Neuronal stem cell (in vitro differentiated cells): ENCODE data around the gene DBF4B.

Source experiments
- DNase-seq: peaks from one replicate; pipeline ENCODE4 v3.0.0-alpha.2; 2013; ENCODE audit warnings: low spot score
- H2AFZ ChIP-seq: one replicate; pipeline ENCODE4 v1.6.1; 2013; ENCODE audit warnings: mild to moderate bottlenecking, low read length, inconsistent platforms
- H2AK5ac ChIP-seq: 2 replicates; pipeline ENCODE4 v1.6.1; 2013; ENCODE audit warnings: low read depth, mild to moderate bottlenecking, inconsistent platforms, low read length, moderate library complexity, mixed read lengths
- H2BK120ac ChIP-seq: 2 replicates; pipeline ENCODE4 v1.6.1; 2013; ENCODE audit warnings: low read depth, mild to moderate bottlenecking, inconsistent platforms, low read length, moderate library complexity, mixed read lengths
- H2BK12ac ChIP-seq: one replicate; pipeline ENCODE4 v1.6.1; 2013; ENCODE audit warnings: low read length, inconsistent platforms
- H2BK15ac ChIP-seq: 2 replicates; pipeline ENCODE4 v1.6.1; 2013; ENCODE audit warnings: mild to moderate bottlenecking, low read length, inconsistent platforms, mixed read lengths
- H2BK5ac ChIP-seq: one replicate; pipeline ENCODE4 v1.6.1; 2013; ENCODE audit warnings: inconsistent platforms, mild to moderate bottlenecking, low read length, moderate library complexity
- H3K14ac ChIP-seq: one replicate; pipeline ENCODE4 v1.6.1; 2013; ENCODE audit warnings: low read length, inconsistent platforms
- H3K18ac ChIP-seq: 2 replicates; pipeline ENCODE4 v1.6.1; 2013; ENCODE audit warnings: low read length, inconsistent platforms
- H3K23ac ChIP-seq: 2 replicates; pipeline ENCODE4 v1.6.1; 2013; ENCODE audit warnings: low read depth, mild to moderate bottlenecking, mixed read lengths, low read length, inconsistent platforms; ENCODE audit not compliant: poor library complexity
- H3K27ac ChIP-seq: replicated peaks from 3 replicates; pipeline ENCODE4 v1.5.1; 2013; ENCODE audit warnings: low read length, inconsistent platforms
- H3K27me3 ChIP-seq, 3 experiments: 2 replicates each; pipeline ENCODE4 v1.6.1; 2013; ENCODE audit warnings: low read length in 3 of 3, mild to moderate bottlenecking in 2 of 3, inconsistent platforms in 1 of 3, low read depth in 1 of 3, mixed read lengths in 1 of 3, moderate library complexity in 1 of 3; ENCODE audit not compliant: control insufficient read depth in 3 of 3, insufficient read depth in 3 of 3
- H3K36me3 ChIP-seq, 2 donors: replicated peaks in 1 of 2; 2 replicates each; pipeline ENCODE4 v1.6.1; 2013; ENCODE audit warnings: low read length in 2 of 2; ENCODE audit not compliant: control insufficient read depth in 2 of 2, insufficient read depth in 2 of 2
- H3K4ac ChIP-seq: 2 replicates; pipeline ENCODE4 v1.6.1; 2013; ENCODE audit warnings: inconsistent platforms, mild to moderate bottlenecking, low read length, moderate library complexity
- H3K4me1 ChIP-seq, 2 donors: 1 replicate in 1 of 2; 2 replicates in 1 of 2; pipeline ENCODE4 v1.6.1; 2013; ENCODE audit warnings: low read length in 2 of 2, low read depth in 1 of 2; ENCODE audit not compliant: control insufficient read depth in 2 of 2, insufficient read depth in 1 of 2
- H3K4me2 ChIP-seq: one replicate; pipeline ENCODE4 v1.6.1; 2013; ENCODE audit warnings: mild to moderate bottlenecking, low read length, inconsistent platforms; ENCODE audit not compliant: insufficient read depth, poor library complexity, severe bottlenecking
- H3K4me3 ChIP-seq, 2 donors: 2 replicates each; pipeline ENCODE4 v1.5.1; 2013; ENCODE audit warnings: low read length in 2 of 2, mild to moderate bottlenecking in 2 of 2, inconsistent platforms in 1 of 2, moderate library complexity in 1 of 2
- H3K79me1 ChIP-seq: one replicate; pipeline ENCODE4 v1.6.1; 2013; ENCODE audit warnings: low read depth, mild to moderate bottlenecking, inconsistent platforms, low read length, moderate library complexity
- H3K9ac ChIP-seq: one replicate; pipeline ENCODE4 v1.6.1; 2013; ENCODE audit warnings: mild to moderate bottlenecking, low read depth, low read length, inconsistent platforms; ENCODE audit not compliant: poor library complexity
- H3K9me3 ChIP-seq, 2 donors: replicated peaks in 1 of 2; 2 replicates each; pipeline versions ENCODE3 to v1.6.1; 2013; ENCODE audit warnings: low read length in 2 of 2, mild to moderate bottlenecking in 2 of 2, inconsistent platforms in 1 of 2, low read depth in 1 of 2, mixed read lengths in 1 of 2, moderate library complexity in 1 of 2; ENCODE audit not compliant: control insufficient read depth in 2 of 2, insufficient read depth in 1 of 2
- H4K8ac ChIP-seq: one replicate; pipeline ENCODE4 v1.6.1; 2013; ENCODE audit warnings: low read depth, mild to moderate bottlenecking, inconsistent platforms, low read length, moderate library complexity
- H4K91ac ChIP-seq: one replicate; pipeline ENCODE4 v1.6.1; 2013; ENCODE audit warnings: low read length, low read depth, mild to moderate bottlenecking, inconsistent platforms; ENCODE audit not compliant: poor library complexity
- WGBS, 2 donors: extraction: QIAGEN DNeasy Blood & Tissue Kit; methylation state at CpG; one replicate each; pipeline ENCODE4 v1.1.7; 2013; ENCODE audit warnings: missing lambda C conversion rate in 2 of 2, mixed read lengths in 1 of 2; ENCODE audit not compliant: insufficient read length in 2 of 2, insufficient replicate concordance in 1 of 2; ENCODE audit errors: extremely low coverage in 2 of 2; 5-methylcytosine and 5-hydroxymethylcytosine counted together

Gene DBF4B

GRCh38 chr17:44747566-44747965 lies 39.1 kb downstream of the DBF4B start:
- DNase-seq, result no peak
- Histone ChIP-seq H2BK15ac (no peak overlapping the region), H2AK5ac (no peak overlapping the region), H3K4me2 (no peak overlapping the region), H3K14ac (no peak overlapping the region), H3K27ac (no peak overlapping the region), H4K91ac (no peak overlapping the region), H2BK120ac (no peak overlapping the region), H3K36me3 (peaks cover 35 to 79% of the 10 kb centered on the region in 2 donors), H3K4me1 (no peaks in the 10 kb centered on the region), H3K4me3 (no peak overlapping the region), H3K27me3 (no peaks in the 10 kb centered on the region), H2BK5ac (no peak overlapping the region), H3K9me3 (no peaks in the 10 kb centered on the region), H2AFZ (no peak overlapping the region), H3K9ac (no peak overlapping the region), H4K8ac (no peak overlapping the region), H3K79me1 (no peaks in the 10 kb centered on the region), H3K18ac (no peak overlapping the region), H3K23ac (no peak overlapping the region), H2BK12ac (no peak overlapping the region), H3K4ac (no peak overlapping the region)

DNA sequence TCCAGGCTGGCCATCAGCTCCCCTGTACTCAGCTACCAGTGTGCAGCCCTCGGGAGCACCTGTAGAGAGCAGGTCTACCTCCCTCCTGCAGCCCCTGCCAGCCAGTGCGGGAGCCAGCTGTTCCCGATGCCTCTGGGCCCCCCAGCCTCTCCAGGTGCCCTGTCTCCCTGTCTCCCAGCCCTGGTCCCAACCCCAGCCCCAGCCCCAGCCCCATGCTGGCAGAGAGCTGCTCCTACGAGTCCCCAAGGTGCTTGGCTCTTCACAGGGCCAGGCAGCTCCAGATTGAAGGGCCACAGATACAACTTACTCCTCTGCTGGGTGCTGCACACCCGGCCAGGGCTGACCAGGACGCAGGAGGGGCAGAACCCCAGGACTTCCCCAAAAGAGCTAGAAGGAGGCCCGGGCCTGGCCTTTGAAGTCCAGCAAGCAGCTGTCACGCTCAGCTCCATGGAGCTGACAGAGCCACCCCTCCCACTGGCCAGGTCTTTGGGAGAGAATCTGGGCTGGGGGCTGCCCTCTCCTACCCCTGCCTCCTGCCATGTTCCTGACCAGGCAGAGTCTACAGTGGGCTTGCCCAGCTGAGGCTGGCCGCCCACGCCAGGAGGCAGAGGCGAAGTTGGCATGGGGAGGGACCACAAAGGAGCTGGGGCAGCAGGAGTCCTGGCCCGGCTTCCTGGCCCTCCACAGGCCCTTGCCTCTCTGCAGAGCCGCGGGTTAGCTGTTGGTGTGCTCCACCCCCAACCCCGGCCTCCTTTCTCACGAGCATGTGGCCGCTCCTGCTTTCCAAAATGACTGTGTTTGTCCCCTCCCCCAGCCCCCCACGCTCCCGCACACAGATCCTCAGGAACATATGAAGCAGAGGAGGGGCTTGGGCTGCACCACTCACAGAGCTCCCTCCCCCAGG lies 40.9 kb downstream of the DBF4B start:
- Histone ChIP-seq H3K4me3 (no peak overlapping the region), H2BK15ac (no peak overlapping the region), H3K9me3 (no peaks in the 10 kb centered on the region), H3K4me1 (no peaks in the 10 kb centered on the region), H3K23ac (no peak overlapping the region), H2BK120ac (no peak overlapping the region), H3K27ac (no peak overlapping the region), H3K79me1 (no peaks in the 10 kb centered on the region), H3K27me3 (no peaks in the 10 kb centered on the region), H2BK12ac (no peak overlapping the region), H2BK5ac (no peak overlapping the region), H3K4ac (no peak overlapping the region), H3K14ac (peak overlapping the region; percentile 38), H4K8ac (no peak overlapping the region), H2AFZ (no peak overlapping the region), H2AK5ac (no peak overlapping the region), H3K4me2 (no peak overlapping the region), H3K9ac (no peak overlapping the region), H3K36me3 (peaks cover 30 to 66% of the 10 kb centered on the region in 2 donors), H3K18ac (no peak overlapping the region), H4K91ac (no peak overlapping the region)
- no peak for DNase-seq
- no CpG with 5 or more reads among the region's 19 CpGs for WGBS, 2 donors

DNA sequence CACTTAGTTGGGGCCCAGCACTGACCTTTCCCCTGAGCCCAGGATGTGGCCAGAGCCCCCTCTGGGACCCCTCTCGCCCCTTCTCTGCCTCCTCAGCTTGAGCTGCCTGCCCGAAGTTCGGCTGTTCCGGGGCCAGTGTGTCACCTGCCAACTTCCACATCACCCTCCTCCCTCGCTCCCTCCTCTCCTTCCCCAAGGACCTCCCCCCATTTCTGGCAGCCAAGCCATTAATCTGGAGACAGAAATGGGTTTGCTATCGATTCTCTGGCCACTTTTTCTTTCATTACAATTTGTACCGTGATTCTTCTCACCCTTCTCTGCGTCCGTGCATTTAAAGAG lies 41.5 kb downstream of the DBF4B start:
- Histone ChIP-seq H2BK5ac (no peak overlapping the region), H3K14ac (peak overlapping the region; percentile 38), H3K9me3 (no peaks in the 10 kb centered on the region), H3K4me1 (no peaks in the 10 kb centered on the region), H3K4me3 (no peak overlapping the region), H4K8ac (no peak overlapping the region), H2AFZ (no peak overlapping the region), H3K36me3 (peaks cover 30 to 62% of the 10 kb centered on the region in 2 donors), H3K79me1 (no peaks in the 10 kb centered on the region), H3K18ac (no peak overlapping the region), H2BK120ac (no peak overlapping the region), H3K23ac (no peak overlapping the region), H3K4ac (no peak overlapping the region), H2BK12ac (no peak overlapping the region), H3K4me2 (no peak overlapping the region), H3K9ac (no peak overlapping the region), H2AK5ac (no peak overlapping the region), H3K27ac (no peak overlapping the region), H2BK15ac (no peak overlapping the region), H3K27me3 (no peaks in the 10 kb centered on the region), H4K91ac (no peak overlapping the region)
- no CpG with 5 or more reads among the region's 9 CpGs for WGBS, 2 donors
- no peak for DNase-seq

GRCh38 chr17:44751331-44751730 lies 42.9 kb downstream of the DBF4B start:
- H3K4me1 ChIP-seq, result no peaks in the 10 kb centered on the region
- no peak overlapping the region for H4K8ac ChIP-seq
- no CpG with 5 or more reads among the region's 7 CpGs for WGBS, 2 donors
- H3K4me3 ChIP-seq, result no peak overlapping the region
- no peak overlapping the region for H2BK5ac ChIP-seq
- H4K91ac ChIP-seq, result no peak overlapping the region
- no peak overlapping the region for H3K4me2 ChIP-seq
- H3K14ac ChIP-seq, result no peak overlapping the region
- no peak overlapping the region for H2BK12ac ChIP-seq
- peak overlapping the region; percentile 5 for H3K9ac ChIP-seq
- no peak overlapping the region for H2AFZ ChIP-seq
- no peak overlapping the region for H3K4ac ChIP-seq
- no peak overlapping the region for H2BK15ac ChIP-seq
- no peak for DNase-seq
- no peak overlapping the region for H2AK5ac ChIP-seq
- H3K23ac ChIP-seq, result no peak overlapping the region
- no peak overlapping the region for H2BK120ac ChIP-seq
- no peaks in the 10 kb centered on the region for H3K27me3 ChIP-seq
- H3K36me3 ChIP-seq, result peaks cover 28 to 58% of the 10 kb centered on the region in 2 donors
- H3K9me3 ChIP-seq, result no peaks in the 10 kb centered on the region
- no peaks in the 10 kb centered on the region for H3K79me1 ChIP-seq
- no peak overlapping the region for H3K27ac ChIP-seq
- H3K18ac ChIP-seq, result no peak overlapping the region
